T-helper 9 cell (primary cell): ENCODE measurements around the gene ADAMTS10.
"Not testable (repeated sequence)": the region's sequence is repeated elsewhere in the genome, so short reads cannot be mapped to it uniquely, and the experiment has no call there.

Source experiments
- DNase-seq: peaks from one replicate; pipeline ENCODE4 v3.0.0-alpha.2; 2020

ADAMTS10 gene

DNA sequence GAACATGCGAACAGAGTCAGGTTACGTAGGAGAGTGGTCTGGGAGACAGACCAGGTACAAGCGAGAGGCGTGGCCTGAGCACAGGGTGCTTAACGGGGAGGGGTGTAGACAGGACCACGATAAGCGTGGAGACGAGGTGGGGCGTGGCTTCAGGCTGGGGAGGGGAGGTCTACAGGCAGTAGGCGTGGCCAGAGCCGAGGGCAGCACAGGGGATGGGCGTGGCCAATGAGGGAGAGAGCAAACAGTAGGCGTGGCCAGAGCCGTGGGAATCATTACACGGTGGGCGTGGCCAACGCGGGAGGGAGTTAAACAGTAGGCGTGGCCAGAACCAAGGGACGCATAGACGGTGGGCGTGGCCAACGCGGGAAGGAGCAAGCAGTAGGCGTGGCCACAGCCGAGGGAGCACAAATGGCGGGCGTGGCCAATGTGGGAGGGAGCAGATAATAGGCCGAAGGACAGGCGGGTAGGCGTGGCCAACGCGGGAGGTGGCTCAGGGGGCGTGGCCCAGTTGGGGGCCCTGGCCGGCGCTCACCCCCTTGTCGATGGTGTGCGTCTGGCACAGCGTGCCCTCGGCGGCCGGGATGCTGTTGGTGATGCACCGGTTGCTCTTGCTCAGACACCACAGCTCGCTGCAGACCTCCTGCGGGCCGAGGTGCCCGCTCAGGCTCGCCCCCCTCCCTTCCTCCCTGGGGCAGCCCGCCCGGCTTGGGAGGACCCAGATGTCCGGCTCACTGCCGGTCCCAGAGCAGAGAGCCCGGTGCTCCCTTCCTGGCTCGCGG is 18.1 kb downstream of the ADAMTS10 start:
- DNase-seq = peak; percentile 97

DNA sequence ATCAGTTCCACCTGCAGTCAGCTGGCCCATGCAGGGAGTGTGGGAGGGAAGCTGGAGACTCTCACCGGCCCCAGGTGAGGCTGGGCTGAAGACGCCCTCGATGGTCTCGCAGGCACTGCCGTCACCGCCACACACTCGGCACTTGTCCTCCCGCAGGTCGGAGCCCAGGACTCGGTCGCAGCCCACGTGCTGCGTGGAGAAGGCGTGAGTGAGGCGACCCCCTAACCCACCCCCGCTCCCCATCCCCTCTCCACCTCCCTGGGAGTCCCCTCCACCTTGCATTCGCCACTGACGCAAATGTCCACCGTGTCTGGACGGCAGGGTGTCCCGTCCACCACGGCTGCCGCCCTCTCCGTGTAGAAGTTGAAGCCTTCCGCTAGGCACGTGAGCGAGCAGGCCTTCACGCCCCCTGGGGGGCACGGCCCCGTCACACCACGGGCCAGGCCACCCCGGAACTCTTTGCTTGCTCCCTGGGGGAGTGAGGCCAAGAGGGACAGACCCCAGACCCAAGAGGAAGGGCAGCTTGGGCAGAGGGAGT is 21.3 kb downstream of the ADAMTS10 start:
- no peak for DNase-seq

DNA sequence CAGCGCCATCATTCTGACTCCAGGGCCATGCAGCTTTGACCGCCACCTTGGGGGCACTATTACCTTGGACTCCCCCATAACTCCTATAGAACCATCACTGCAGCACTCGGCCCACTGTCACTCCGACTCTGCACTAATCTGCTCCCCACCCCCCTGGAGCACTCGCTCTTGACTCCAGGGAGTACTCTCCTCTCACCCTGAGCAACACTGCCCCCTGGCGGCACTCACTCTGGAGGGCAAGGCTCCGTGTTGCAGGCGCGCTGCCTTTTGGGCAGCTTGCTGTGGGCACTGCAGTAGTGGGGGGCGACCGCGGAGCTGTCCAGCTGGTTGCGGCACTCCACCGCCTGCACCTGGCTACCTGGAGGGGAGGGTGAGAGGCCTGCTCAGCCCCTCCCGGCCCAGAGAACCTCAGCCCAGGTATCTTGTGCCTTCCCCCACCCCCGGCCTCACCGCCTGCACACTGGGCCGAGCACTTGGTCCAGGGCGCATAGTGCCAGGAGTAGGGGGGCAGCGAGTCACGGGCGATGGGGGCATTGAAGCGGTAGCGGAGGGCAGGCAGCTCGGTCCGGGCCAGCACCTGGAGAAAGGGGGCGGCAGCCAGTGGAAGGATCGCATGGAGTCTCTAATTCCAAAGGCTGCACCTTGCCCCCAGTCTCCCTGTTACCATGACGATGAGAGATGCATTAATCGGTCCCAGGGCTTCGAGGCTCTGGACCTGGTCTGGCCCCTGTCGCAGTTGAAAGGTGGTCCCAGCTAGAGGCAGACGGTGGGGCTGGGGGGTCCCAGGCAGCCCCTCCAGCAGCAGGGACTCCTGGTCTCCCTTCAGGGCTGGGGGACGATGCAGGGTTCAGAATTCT is 24.4 kb downstream of the ADAMTS10 start:
- peak; percentile 70 for DNase-seq

DNA sequence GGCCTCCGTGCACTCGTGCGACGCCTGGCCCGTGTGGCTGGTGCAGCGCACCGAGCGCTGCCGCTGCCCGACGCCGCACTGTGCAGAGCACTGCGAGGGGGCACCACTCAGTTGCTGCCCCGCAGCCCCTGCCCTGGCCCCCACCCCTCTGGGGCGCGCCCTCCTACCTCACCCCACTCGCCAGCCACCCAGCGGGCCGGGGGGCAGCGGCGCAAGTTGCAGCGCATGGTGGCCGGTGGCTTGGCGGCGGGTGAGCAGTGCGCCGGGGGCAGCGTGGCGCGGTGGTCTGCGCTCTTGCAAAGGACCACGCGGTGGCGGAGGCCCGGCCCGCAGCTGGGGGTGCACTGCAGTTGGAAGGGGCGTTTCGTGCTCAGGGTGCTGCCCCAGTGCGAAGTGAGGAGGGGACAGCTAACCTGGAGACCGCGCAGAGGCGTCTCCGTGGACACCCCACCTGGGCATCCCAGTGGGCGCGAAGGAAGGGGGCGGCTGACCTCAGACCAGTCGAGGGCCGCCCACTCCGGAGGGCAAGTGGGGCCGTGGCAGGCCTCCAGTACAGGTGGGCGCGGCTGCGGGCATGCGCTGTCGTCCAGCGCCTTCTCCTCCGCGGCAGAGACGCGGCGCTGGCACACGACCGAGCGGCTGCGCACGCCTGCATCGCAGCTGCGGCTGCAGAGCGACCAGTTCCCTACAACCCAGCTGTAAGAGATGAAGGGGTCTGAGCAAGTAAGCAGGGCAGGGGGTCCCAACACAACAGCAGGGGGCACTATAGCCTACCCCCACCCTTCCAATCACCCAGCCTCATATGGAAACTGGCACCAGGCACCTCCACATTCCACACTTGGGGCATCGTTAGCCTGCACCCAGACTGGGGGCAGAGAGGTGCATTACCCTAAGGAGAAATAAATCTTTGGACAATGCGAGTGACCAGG is 25.3 kb downstream of the ADAMTS10 start:
- DNase-seq = no peak

DNA sequence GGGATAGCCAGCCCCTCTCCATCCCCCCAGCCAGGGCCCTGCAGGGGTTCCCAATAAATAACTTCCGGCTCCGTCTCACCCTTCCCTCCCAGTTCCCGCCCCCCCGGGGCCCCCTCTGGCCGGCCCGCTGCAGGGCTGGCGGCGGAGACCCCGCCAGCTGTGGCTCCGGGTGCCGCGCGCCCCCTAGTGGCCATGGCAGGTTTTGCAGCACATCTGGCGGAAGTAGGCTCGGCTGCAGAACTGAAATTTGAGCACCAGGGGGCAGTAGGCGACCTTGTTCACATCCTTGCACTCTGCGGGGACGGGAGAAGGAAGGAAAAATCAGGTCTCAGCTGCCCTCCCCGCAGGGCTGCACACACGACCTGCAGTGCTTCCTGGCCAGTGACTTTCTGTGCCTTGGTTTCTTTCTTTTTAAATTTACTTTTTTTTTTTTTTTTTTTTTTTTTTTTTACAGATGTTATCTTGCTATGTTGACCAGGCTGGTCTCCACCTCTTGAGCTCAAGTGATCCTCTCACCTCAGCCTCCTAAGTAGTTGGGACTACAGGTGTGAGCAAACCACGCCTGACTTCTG is 29.7 kb downstream of the ADAMTS10 start:
- peak; percentile 85 for DNase-seq

DNA sequence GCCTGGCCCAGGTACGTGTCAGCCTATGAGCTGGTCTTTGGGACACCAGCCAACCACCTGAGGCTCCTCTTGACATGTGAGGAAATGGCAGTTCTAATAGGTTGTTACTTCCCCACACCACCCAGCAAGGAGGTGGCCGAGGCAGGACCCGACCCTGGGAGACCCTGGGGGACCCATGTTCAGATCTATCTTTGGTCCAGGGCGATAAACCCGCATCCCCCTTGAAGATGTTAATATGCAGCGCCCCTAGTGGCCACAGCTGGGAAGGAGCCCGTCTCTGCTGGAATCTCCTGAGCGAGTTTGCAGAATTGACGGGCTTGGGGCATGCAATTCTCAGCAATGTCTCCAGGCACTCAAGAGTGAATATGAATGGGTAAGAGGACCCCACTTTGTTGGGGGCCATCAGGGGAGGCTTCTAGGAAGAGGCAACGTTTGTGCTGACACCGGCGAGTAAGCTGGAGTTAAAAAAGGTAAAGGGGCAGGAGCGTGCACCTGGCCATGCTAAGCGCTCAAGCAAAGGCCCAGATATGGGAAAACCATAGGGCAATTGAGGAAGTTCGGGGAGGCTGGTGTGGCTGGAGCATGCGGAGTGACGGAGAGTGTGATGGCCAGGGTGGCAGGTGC is 31.8 kb downstream of the ADAMTS10 start:
- peak; percentile 86 for DNase-seq

DNA sequence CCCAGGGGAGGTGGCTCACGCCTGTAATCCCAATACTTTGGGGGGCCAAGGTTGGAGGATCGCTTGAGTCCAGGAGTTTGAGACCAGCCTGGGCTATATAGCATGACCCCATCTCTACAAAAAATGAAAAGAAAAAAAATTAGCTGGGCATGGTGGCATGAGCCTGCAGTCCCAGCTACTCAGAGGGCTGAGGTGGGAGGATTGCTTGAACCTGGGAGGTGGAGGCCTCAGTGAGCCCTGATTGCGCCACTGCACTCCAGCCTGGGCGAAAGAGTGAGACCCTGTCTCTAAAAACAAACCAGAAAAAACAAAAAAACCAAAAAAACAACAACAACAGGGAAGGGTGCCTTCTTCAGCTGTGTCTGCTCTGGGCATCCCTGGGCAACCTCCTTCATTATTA is 32.8 kb downstream of the ADAMTS10 start:
- no peak for DNase-seq

DNA sequence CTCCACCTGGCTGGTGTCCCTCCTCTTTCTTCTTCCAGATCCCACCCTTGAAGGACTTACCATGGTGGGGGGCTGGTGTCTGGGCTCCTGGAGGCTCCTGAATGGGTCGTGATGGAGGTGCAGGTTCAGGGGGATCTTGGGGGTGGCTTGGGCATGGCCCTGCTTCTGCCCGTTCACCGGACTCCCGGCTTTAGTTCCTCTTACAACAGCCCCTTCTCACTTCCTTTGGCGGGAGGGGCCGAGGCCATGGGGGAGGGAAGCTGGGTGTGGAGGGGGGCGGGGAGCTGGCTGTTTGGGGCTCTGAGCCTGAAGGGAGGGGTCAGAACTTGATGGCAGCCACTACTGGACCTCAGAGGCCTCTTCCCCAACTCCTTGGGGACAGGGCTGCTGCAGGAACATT is 33.3 kb downstream of the ADAMTS10 start, which contains the start of gene MYO1F:
Gene MYO1F (minus strand): TSS at position 196 of the 400 bp plus-strand sequence. CDS start 133 bp downstream, at position 63.
- DNase-seq = no peak

DNA sequence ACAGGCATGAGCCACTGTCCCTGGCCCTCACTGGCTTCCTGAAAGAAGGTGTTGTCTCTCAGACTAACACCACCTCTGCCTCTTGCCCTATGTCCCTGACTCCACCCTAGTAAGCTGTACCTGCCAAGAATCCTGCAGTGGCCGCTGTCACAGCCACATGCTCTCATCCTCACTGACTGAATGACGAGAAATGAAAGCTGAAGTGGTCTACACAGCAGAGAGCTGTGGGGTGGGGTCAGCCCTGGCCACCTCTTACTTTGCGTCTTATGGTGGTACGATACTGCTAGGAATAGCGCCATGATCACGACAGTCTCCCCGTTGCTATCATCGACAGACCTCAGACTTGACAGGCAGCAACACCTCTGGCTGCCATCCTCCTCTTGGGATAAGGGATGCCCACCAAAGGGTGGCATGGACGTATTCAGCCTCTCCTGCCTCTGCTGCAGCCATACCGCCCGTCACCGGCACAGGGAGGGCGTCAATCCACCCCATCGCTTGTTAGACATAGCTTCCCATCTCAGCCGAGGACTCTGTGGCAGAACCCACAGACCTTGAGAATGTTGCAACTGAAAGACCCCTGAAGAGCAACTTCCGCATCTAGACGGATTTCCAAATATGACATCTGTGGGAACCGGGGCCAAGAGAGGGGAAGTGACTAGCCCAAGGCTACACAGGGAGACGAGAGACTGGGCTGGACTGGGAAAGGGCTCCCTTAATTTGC is 34.1 kb downstream of the ADAMTS10 start:
- no peak for DNase-seq

DNA sequence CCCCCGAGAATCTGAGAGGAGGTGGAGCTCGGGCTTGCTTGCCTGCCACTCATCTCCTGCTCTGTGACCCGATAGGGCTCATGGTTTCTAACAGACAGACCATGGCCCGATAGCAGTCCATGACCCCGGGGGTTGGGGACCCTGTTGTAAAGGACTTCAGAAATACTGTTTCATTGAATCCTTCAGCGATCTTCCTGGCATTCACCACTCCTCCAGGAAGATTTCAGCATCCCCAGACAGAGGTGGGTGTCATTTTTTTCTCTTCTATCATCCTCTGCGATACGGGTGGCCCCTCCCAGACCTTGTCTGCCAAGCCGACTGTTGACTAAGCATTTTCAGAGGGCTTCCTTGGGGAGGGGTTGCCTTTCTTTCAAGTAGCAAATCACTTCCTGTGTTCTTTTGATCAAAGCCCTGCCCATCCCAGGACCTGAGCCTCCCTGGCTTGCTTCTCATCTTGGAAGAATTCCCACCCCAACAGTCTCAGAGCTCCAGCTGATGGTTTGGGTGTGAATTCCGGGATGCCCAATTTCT is 35.0 kb downstream of the ADAMTS10 start:
- DNase-seq = peak; percentile 30

DNA sequence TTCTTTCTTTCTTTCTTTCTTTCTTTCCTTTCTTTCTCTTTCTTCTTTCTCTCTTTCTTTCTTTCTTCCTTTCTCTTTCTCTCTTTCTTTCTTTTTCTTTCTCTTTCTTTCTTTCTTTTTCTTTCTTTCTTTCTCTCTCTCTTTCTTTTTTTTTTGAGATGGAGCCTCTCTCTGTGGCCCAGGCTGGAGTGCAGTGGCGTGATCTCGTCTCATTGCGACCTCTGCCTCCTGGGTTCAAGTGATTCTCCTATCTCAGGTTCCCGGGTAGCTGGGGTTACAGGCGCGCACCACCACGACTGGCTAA is 35.9 kb downstream of the ADAMTS10 start:
- not testable (repeated sequence) for DNase-seq

DNA sequence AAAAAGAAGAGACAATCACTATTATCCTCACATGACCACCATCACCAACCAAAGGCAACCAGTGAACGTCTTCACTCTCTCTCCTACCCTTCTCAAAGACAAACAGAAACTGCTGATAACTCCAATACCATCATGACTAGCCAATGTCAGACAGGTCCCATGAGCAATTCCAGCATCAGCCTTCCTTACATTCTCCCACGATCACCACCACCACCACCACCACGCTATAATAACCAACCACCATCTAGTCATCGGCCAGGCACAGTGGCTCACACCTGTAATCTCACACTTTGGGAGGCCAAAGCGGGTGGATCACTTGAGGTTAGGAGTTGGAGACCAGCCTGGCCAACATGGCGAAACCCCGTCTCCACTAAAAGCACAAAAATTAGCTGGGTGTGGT is 37.2 kb downstream of the ADAMTS10 start:
- DNase-seq = no peak

DNA sequence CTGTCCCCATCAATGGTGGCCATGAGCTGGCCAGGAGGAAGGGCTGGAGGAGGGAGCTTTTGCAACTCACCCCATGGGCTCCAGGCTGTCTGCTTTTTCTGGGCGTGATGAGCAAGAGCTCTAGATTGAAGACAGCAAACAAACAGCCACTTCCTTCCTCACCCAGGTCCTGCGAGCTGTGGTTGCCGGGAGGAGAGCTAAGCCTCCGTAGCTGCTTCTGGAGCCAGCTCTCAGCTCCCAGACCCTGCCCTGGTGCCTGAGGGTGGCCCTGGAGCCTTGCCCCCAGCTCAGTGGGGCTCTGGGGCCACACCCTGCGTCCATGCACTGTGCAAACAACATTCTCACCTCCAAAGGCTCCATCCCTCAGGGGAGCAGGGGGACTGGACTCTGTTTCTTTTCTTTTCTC is 39.5 kb downstream of the ADAMTS10 start:
- peak; percentile 44 for DNase-seq

DNA sequence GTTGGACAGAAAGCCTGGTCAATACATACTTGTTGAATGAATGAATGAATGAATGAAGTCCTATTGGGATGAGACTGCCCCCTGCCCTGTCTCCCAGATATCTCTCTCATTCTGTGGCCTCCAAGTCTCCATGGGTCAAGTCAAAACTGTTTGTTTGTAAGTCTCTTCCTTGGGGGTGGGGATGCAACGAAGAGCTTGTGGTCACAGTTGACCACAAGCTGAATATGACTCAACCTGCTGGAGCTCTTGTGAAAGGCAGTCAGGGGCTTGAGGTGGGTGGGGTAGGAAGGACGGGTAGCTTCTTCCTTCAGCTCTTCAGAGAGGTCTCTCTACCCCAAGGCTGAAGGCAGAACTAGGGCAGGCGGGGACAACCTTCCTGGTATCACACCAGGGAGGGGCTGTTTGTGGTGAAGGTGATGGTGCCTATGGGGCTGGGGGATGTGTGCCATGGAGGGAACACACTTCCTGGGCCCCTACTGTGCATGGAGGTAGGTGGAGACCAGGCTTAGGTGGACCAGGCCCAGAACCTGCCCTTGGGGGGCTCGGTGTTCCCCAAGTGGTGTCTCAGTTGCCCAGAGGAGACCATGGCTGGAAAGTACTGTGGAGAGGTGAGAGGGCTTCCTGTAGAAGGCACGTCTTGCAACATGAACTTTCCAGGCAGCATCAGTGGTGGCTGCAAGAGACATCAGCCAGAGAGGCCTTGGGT is 41.3 kb downstream of the ADAMTS10 start:
- DNase-seq = peak; percentile 56

DNA sequence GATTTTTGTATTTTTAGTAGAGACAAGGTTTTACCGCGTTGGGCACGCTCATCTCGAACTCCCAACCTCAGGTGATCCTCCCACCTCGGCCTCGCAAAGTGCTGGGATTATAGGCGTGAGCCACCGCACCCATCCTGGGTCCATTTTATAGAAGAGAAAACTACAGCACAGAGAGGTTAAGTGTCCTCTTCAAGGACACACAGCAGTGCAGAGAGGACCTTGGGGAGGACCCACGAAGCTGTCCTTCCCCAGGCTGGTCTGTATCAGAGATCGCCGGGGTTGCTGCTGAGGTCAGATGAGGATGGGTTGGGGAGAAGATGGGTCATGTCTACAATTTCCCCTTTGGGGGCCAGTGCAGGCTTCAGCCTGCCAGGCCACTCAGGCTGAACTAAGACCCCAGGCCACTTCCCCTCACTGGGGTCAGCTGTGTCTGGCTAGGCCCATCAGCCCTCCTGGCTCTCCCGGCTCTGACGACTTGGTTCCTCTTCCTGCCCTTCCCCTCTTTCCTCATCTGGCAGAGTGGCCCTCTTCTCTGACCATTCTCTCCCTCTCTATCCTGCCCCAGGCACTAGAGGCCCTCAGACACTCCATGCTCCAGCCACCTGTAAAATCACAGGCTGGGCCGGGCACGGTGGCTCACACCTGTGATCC is 42.9 kb downstream of the ADAMTS10 start:
- no peak for DNase-seq

DNA sequence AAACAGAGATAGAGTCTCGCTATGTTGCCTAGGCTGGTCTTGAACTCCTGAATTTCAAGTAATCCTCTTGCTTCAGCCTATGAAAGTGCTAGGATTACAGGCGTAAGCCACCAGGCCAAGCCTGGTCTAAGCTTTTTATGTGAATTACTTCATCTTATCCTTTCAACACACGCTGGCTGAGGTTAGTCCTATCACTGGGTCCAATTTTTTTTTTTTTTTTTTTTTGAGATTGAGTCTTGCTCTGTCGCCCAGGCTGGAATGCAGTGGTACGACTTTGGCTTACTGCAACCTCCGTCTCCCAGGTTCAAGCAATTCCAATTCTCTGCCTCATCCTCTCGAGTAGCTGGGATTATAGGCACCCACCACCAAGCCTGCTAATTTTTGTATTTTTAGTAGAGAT is 43.7 kb downstream of the ADAMTS10 start:
- no peak for DNase-seq

DNA sequence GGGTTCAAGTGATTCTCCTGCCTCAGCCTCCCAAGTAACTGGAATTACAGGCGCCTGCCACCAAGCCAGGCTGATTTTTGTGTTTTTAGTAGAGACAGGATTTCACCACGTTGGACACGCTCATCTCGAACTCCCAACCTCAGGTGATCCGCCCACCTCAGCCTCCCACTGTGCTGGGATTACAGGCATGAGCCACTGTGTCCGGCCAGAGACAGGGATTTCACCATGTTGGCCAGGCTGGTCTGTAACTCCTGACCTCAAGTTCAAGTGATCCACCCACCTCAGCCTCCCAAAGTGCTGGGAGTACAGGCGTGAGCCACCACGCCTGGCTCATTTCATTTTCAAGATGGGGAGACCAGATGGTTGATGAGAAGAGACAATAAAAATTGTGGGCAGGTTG is 45.6 kb downstream of the ADAMTS10 start:
- DNase-seq = not testable (repeated sequence)

DNA sequence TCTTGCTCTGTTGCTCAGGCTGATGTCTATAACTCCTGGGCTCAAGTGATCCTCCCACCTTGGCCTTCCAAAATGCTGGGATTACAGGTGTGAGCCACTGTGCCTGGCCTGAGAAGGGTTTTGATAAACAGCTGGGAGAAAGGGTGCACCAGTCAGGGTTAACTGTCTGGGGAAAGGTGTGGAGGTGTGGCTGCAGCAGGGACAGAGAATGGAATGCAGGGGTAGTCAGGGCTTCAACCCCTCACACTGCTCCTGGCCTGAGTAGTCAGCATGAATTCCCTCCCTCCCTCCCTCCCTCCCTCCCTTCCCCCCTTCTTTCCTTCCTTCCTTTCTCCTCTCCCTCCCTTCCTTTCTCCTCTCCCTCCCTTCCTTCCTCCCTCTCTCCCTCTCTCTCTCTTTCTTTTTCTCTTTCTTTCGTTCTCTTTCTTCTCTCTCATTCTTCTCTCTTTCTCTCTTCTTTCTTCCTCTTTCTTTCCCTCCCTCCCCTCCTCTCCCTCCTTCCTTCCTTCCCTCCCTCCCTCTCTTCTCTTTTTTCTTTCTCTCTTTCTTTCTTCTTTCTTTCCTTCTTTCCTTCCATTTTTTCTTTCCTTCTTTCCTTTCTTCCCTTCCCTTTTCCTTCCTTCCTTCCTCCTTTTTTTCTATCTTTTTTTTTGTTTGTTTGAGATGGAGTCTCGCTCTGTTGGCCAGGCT is 49.3 kb downstream of the ADAMTS10 start:
- no peak for DNase-seq

DNA sequence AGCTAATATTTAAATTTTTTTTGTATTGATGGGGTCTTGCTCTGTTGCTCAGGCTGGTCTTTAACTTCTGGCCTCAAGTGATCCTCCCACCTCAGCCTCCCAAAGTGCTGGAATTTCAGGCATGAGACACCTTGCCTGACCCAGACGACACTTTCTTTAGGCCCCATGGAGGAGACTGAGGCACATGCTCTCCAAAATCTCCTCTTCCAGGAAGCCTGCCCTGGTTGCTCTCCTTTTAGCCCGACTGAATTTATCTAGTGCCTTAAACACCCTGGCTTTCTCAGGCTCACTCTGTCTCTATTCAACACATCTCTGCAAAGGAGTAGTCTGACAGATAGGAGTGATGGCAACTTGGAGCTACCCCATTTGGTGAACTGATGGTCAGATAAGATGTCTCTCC is 52.2 kb downstream of the ADAMTS10 start:
- DNase-seq = no peak
